GM18907 (cell line): Measurements from ENCODE around the gene DDX51.
"Not testable (repeated sequence)": the region's sequence is repeated elsewhere in the genome, so short reads cannot be mapped to it uniquely, and the experiment has no call there.

Source experiments
- ATAC-seq: cut with Tn5 transposase; IDR thresholded peaks from one replicate; pipeline ENCODE4 v1.9.1; 2021; ENCODE audit warnings: mild to moderate bottlenecking, moderate library complexity; ENCODE audit not compliant: unreplicated experiment

DDX51 gene

DNA sequence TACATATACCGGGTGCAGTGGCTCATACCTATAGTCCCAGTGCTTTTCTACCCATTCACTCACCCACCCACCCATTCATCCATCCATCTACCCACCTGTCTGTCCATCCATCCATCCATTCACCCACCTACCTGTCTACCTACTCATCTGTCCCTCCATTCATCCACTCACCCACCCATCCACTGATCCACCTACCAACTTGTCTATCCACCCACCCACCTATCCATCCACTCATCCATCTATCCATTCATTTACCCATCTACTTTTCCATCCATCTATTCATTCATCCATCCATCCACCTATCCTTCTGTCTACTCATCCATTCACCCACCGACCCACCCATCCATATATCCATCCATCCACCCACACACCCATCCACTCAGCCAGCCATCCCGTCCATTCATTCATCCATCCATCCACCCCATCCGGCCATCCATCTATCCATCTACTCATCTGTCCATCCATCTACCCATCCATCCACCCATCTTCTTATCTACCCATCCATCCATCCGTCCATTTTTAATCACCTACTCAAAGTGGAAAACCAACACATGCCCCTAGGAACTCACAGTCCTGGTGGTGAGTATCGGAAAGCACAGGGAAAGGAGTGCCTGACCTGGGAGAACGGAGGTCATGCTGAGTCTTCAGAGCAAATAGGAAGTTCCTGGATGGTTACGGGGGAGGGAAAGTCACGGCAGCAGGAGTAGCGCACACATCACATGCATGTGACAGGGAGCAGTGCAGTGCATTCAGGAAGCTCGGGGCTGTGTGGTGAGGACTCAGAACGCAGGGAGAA lies 20.0 kb downstream of the DDX51 start:
- no peak for ATAC-seq

- ATAC-seq = no peak
These were observed 22.8 kb downstream of the DDX51 start for GRCh38 chr12:132121283-132121682.

DNA sequence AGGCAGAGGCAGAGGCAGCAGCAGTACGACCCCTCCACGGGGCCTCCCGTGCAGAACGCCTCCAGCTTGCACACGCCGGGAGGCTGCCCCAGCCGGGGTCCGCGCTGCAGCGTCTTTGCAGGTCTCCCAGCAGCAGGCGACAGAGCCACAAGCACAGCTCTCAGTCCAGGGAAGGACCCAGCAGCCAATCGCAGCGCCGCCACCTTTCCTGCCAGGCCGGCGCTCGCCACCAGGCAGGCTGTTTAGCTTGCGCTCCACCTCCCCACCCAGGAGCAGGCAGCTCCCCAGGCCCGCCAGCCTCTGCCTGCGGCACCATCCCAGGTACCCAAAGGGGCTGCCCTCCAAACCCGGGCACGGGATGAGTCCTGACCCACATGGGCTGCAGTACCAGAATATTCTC lies 25.2 kb downstream of the DDX51 start:
- no peak for ATAC-seq

DNA sequence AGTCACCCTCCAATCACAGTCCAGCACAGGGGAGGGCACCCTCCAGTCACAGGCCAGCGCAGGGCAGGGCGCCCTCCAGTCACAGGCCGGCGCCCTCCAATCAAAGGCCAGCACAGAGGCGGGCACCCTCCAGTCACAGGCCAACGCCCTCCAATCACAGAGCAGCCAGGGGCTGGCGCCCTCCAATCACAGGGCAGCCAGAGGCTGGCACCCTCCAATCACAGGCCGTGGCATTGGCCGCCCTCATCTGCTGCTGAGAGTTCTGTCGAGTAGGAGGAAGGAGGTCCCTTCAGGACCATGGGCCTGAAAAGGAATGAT lies 26.6 kb downstream of the DDX51 start:
- ATAC-seq = no peak

- no peak for ATAC-seq
These were observed 27.2 kb downstream of the DDX51 start for GRCh38 chr12:132116709-132117557.

GRCh38 chr12:132115500-132115899 lies 28.6 kb downstream of the DDX51 start:
- ATAC-seq = no peak

DNA sequence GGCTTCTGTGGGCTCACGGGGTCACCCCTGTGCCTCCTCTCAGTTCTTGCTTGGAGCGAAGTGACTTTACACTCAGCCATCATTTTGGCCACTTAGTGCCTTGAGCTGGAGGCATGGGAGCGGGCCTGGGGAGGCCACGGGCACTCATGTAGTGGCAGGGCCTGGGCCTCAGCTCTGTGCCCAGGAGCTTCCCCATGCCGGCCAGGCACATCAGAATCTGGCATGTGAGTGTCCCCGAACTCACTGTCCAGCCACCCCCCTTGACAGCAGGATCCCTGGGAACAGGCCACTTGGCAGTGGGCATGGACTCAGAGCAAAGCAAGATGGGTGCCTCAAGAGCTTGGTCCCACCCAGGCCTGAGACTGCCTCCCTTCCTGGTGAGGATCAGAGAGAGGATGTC lies 29.5 kb downstream of the DDX51 start:
- ATAC-seq = no peak

GRCh38 chr12:132111654-132112304 lies 32.3 kb downstream of the DDX51 start:
- no peak for ATAC-seq

- no peak for ATAC-seq
These were observed 33.4 kb downstream of the DDX51 start for GRCh38 chr12:132110677-132111076.

- ATAC-seq = no peak
These were observed 34.4 kb downstream of the DDX51 start for GRCh38 chr12:132109741-132110140.

DNA sequence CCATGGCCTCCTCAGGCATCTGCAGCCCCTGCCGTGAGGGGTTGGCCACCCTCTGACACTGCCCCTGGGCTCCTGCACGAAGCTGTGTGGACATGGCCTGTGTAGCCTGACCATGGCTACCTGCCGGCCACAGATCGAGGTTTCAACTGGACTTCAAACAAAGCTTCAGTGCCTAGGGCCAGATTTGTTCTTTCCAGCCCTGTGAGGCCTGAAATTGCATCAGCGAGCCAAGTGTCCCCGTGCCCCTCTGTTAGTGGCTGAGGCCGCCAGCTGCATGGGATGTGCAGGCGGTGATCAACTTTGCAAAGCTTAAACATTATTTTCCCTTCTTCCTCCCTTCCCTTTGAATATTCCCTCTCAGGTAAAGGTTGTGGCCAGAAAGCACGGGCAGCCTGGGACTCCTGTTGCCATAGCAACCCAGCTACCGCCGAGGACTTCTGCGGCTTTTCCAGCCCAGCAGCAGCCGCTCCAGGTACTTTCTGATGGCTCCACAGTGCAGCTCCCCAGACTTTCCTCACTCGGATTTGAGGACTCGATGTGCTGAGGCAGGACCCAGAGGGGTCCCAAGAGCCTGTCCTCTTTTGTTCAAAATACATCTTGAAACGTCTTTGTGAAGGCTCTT lies 35.8 kb downstream of the DDX51 start:
- no peak for ATAC-seq

DNA sequence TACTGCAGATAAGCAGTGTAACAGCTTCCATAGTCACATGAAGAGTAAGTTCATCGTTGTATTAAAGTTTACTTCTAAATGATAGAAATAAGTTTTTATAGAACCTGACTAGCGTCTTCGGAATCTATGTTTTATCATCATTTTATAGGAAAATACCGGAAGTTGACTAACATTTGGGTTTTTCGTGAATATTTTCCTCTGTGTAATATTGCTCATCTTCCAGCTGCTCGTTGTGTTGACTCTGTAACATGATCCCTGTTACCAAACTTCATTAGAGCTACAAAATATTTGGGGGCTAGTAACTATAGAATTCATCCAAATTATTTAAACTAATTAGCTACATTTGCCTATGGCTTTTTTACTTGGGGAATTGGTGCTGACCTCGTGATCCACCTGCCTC lies 37.2 kb downstream of the DDX51 start:
- ATAC-seq = no peak

DNA sequence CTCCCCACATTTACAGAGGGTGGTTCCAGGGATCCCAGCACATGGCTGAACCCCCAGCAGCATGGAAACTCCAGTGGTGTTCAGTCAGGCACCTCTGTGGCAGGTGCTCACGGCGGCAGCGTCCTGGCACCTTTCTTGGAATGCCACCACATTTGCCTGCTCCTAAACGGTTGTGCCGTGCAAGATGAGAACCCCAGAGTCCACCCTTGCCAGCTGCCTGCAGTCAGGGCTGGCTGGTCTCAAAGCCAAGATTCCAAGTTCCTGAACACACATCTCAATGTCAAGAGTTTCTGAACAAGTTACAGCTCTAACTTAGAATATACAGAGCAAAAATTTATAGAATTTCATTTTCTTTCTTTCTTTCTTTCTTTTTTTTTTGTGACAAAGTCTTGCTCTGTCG lies 38.7 kb downstream of the DDX51 start:
- no peak for ATAC-seq

GRCh38 chr12:132103542-132104308 lies 40.4 kb downstream of the DDX51 start:
- ATAC-seq = no peak

GRCh38 chr12:132103072-132103471 lies 41.0 kb downstream of the DDX51 start:
- ATAC-seq = not testable (repeated sequence)

GRCh38 chr12:132102297-132102696 lies 41.8 kb downstream of the DDX51 start:
- no peak for ATAC-seq

DNA sequence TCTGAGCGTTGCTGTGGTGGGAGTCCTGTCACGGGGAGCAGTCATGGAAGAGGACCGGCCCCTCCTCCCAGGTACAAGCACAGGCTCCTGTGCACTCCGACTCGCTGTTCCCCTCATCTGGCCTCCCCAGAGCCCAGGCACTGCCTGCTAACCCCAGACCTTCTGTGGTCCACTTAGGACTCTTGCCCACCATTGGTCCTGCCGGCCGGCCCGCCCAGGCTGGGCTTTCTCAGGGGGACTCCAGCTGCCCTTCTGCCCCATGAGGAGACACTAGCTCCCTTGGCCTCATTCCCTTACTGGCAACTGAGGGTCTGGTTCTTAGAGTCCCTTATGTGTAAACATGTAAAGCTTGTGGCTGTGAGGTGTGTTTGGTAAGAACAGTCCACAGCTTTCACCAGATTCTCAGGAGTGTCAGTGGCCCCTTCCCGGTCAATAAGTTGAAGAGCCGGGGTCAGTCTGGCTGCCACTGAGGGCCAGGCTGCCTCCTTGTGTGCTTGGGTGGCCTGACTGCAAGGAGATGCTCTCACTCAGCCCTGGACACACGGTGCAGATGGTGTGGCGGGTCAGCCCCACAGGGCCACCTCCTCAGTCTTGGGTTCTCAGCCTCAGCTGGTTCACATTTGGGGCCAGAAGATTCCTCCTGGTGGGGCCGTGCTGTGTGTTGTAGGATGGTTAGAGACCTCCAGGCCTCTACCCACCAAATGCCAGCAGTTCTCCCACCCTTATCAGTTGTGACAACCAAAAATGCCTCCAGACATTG lies 43.6 kb downstream of the DDX51 start:
- no peak for ATAC-seq

DNA sequence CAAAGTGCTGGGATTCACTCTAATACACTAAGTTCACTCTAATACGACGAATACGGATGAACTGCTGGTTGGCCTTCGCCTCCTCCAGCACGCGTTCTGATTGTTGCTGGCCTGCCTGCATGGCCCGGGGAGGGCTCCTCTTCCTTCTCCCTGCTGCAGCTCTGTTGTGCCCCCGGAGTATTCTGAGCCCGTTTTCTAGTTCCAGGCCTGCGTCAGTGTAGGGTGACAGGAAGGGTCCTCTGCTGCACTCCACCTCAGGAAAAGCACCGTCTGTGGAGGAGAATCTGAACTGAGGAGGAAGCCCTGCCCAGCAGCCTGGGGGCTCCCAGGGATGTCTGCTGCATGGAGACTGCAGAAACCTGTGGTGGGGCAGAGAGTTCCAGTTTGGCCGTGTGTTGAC lies 44.4 kb downstream of the DDX51 start:
- ATAC-seq = no peak

DNA sequence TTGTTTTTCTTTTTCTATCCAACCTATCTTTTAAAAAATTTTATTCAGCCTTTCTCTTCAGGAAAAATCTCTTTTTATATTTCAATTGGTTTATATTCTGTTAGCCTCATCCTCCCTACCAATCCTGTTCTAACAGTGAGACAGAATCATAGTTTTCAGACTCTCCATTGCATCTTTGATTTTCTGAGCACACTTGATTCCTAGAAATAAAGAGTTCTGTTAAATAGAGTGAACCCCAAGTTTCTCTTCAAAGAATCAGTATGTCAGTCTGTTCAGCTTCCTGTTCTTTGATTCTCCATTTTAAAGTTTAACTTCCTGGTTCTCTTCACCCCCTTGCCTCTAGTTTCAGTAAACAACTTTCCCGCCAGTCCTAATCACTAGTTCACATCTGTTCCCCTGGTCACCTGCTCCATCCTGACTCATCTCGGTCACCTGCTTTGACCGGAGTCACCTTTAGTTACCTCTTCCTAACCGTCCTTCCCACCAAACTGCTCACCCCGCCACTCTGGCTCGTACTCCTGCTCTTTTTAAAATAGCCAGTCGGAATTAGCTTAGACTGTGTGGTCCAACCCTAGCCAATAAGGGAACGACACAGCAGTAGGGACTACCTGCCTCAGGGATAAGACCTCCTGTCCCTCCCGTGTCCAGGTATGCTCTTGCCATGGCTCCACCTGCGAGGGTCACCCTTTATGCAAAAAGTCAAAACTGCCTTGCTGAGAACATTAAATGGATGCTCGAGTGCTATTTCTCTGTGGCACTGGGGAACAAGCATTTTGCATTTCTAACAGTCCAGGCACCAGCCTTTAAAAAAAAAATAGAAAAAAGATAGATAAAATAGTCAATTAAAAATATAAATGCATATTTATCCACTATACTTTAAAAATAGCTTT lies 48.4 kb downstream of the DDX51 start:
- no peak for ATAC-seq
